HG02642 (cell line): Measurements from ENCODE around the gene PIGU.
A peak's percentile ranks its signal among the peaks of the same experiment; 100 is the strongest.
"Not testable (repeated sequence)": the region's sequence is repeated elsewhere in the genome, so short reads cannot be mapped to it uniquely, and the experiment has no call there.

Experiments used
- ATAC-seq: cut with Tn5 transposase; IDR thresholded peaks from one replicate; pipeline ENCODE4 v1.9.1; 2021; ENCODE audit warnings: mild to moderate bottlenecking; ENCODE audit not compliant: unreplicated experiment, poor library complexity

Gene PIGU

GRCh38 chr20:34676642-34677373, at the start of gene PIGU:
Gene PIGU, minus strand, starts transcription at chr20:34677092. Its CDS starts 7 bp downstream, at chr20:34677085.
- peak; percentile 96 for ATAC-seq

GRCh38 chr20:34724172-34724571, 47.3 kb upstream of the PIGU start:
- ATAC-seq, result no peak

- not testable (repeated sequence) for ATAC-seq
These were observed 45.7 kb upstream of the PIGU start for GRCh38 chr20:34722560-34722959.

GRCh38 chr20:34720266-34720665, 43.4 kb upstream of the PIGU start:
- ATAC-seq, result no peak

GRCh38 chr20:34719242-34720017, 42.5 kb upstream of the PIGU start:
- ATAC-seq, result peak; percentile 91

- no peak for ATAC-seq
These were observed 40.6 kb upstream of the PIGU start for GRCh38 chr20:34717230-34718095.

GRCh38 chr20:34716921-34717229, 40.0 kb upstream of the PIGU start:
- ATAC-seq, result no peak

- no peak for ATAC-seq
These were observed 38.5 kb upstream of the PIGU start for GRCh38 chr20:34715384-34715783.

GRCh38 chr20:34713944-34714515, 37.1 kb upstream of the PIGU start:
- ATAC-seq, result not testable (repeated sequence)

GRCh38 chr20:34713194-34713943, 36.5 kb upstream of the PIGU start:
- no peak for ATAC-seq

- ATAC-seq, result no peak
These were observed 35.8 kb upstream of the PIGU start for GRCh38 chr20:34712525-34713192.

GRCh38 chr20:34711813-34712430, 35.0 kb upstream of the PIGU start:
- no peak for ATAC-seq

- no peak for ATAC-seq
These were observed 34.1 kb upstream of the PIGU start for GRCh38 chr20:34710861-34711574.

GRCh38 chr20:34710568-34710839, 33.6 kb upstream of the PIGU start:
- ATAC-seq, result no peak

GRCh38 chr20:34709831-34710567, 33.1 kb upstream of the PIGU start:
- ATAC-seq, result peak; percentile 29

GRCh38 chr20:34709044-34709830, 32.3 kb upstream of the PIGU start:
- peak; percentile 56 for ATAC-seq

GRCh38 chr20:34708621-34709043, 31.7 kb upstream of the PIGU start:
- ATAC-seq, result peak; percentile 10
